K562 (cell line): ENCODE measurements around the gene CLCN2. TPM values are rescaled to one million over a fixed set of nuclear protein-coding genes. Genes with fewer than 3 reads are reported as not detected.

Source experiments
- AFF4 ChIP-seq: sonication (generic); formaldehyde crosslinking; IDR thresholded peaks from 2 replicates; pipeline ENCODE4 v1.8.0; 2023; ENCODE audit warnings: mild to moderate bottlenecking, missing genetic modification reagents
- HDAC2 ChIP-seq: fragments of 450-650 bp; IDR thresholded peaks from 2 replicates; pipeline ENCODE4 v1.6.1; 2016; ENCODE audit warnings: mild to moderate bottlenecking
- KLF16 ChIP-seq: IDR thresholded peaks from 2 replicates; pipeline ENCODE4 v1.6.1; 2016; ENCODE audit warnings: antibody characterized with exemption
- NCOA1 ChIP-seq: fragments of 450-650 bp; IDR thresholded peaks from 2 replicates; pipeline ENCODE4 v1.6.1; 2016; ENCODE audit warnings: low read depth
- NFE2 ChIP-seq: IDR thresholded peaks from 2 replicates; pipeline ENCODE4 v1.6.1; 2014; ENCODE audit warnings: antibody characterized with exemption, low read depth
- NR2F6 ChIP-seq: fragments of 450-650 bp; formaldehyde crosslinking; IDR thresholded peaks from 2 replicates; pipeline ENCODE4 v1.4.0; 2020; ENCODE audit warnings: mild to moderate bottlenecking
- PCBP2 ChIP-seq: fragments of 200-400 bp; formaldehyde crosslinking; IDR thresholded peaks from 2 replicates; pipeline ENCODE4 v1.6.1; 2018; ENCODE audit warnings: low read length, low read depth, mild to moderate bottlenecking, moderate library complexity; ENCODE audit not compliant: poor library complexity, severe bottlenecking
- TEAD2 ChIP-seq: fragments of 450-650 bp; IDR thresholded peaks from 2 replicates; pipeline ENCODE4 v1.6.1; 2016; ENCODE audit warnings: missing genetic modification characterization, control low read depth, missing compliant biosample characterization
- ZBTB8A ChIP-seq: fragments of 450-650 bp; IDR thresholded peaks from 2 replicates; pipeline ENCODE4 v1.6.1; 2018; ENCODE audit warnings: mild to moderate bottlenecking, moderate library complexity; ENCODE audit not compliant: partially characterized antibody
- ZFP30 ChIP-seq: fragments of 250-450 bp; sonication (Bioruptor Pico); IDR thresholded peaks from 2 replicates; pipeline ENCODE4 v1.8.0; 2022; ENCODE audit warnings: moderate library complexity, mild to moderate bottlenecking, inconsistent platforms, borderline replicate concordance
- ZFP36 ChIP-seq: fragments of 150-350 bp; IDR thresholded peaks from 2 replicates; pipeline ENCODE4 v1.6.1; 2018; ENCODE audit warnings: low read length, low read depth; ENCODE audit not compliant: partially characterized antibody
- ZKSCAN3 ChIP-seq: fragments of 250-450 bp; sonication (Bioruptor Pico); IDR thresholded peaks from 2 replicates; pipeline ENCODE4 v1.4.0; 2020
- ZNF165 ChIP-seq: fragments of 250-450 bp; sonication (Bioruptor Pico); IDR thresholded peaks from 2 replicates; pipeline ENCODE4 v1.4.0; 2020; ENCODE audit warnings: borderline replicate concordance
- ZNF280B ChIP-seq: fragments of 250-450 bp; sonication (Bioruptor Pico); IDR thresholded peaks from 2 replicates; pipeline ENCODE4 v1.5.1; 2021; ENCODE audit warnings: mild to moderate bottlenecking
- ZNF639 ChIP-seq, 2 experiments: fragments of 200-800 bp in 1 of 2; sonication (Bioruptor generic) in 1 of 2; sonication (generic) in 1 of 2; formaldehyde crosslinking in 1 of 2; IDR thresholded peaks in 1 of 2; conservative IDR thresholded peaks in 1 of 2; 2 replicates each; pipeline versions ENCODE4 v1.5.0 to v1.6.1; 2016 to 2020; ENCODE audit warnings: missing compliant biosample characterization in 1 of 2, missing genetic modification characterization in 1 of 2, missing genetic modification reagents in 1 of 2
- polyA plus RNA-seq, 8 experiments: library from polyadenylated mRNA; depleted of rRNA in 4 of 8; stranded (reverse) in 5 of 8; unstranded in 3 of 8; fragments of >200 nt; fragmentation: Nextera tagmentation in 2 of 8; fragmentation: Illumina TruSeq in 1 of 8; extraction: Ambion mirVana in 2 of 8; extraction: Trizol in 1 of 8; gene quantifications; 2 replicates each; pipeline versions ENCODE4 v1.2.1 to v1.2.3, GENCODE V29; 2011 to 2014; ENCODE audit warnings: inconsistent platforms in 1 of 8, missing spikeins in 1 of 8
- total RNA-seq, 7 experiments: library from RNA; depleted of rRNA in 6 of 7; stranded (reverse); fragments of >200 nt in 6 of 7; fragmentation: Illumina TruSeq in 2 of 7; extraction: Trizol in 2 of 7; gene quantifications; 2 replicates each; pipeline versions ENCODE4 v1.2.1 to v1.2.3, GENCODE V29; 2011 to 2021; ENCODE audit warnings: low replicate concordance in 1 of 7
- TF ChIP-seq, protein P1 (sequence below): fragments of 450-650 bp; formaldehyde crosslinking; IDR thresholded peaks from 2 replicates; pipeline ENCODE4 v1.4.0; 2022; ENCODE audit warnings: mild to moderate bottlenecking, moderate library complexity
- TF ChIP-seq, protein P2 (sequence below): fragments of 250-450 bp; sonication (Bioruptor Pico); IDR thresholded peaks from 2 replicates; pipeline ENCODE4 v1.8.0; 2021; ENCODE audit warnings: moderate library complexity, mild to moderate bottlenecking, inconsistent platforms
- TF ChIP-seq, protein P3 (sequence below): IDR thresholded peaks from 2 replicates; pipeline ENCODE4 v1.6.1; 2014; ENCODE audit warnings: antibody characterized with exemption

The CLCN2 gene
- total and polyA plus RNA-seq, 9 of the 15 experiments (the other 6 are each of a cell fraction or from before 2014, with no cell fraction given), result 0.10 to 14.0 (median 6.9) TPM

DNA sequence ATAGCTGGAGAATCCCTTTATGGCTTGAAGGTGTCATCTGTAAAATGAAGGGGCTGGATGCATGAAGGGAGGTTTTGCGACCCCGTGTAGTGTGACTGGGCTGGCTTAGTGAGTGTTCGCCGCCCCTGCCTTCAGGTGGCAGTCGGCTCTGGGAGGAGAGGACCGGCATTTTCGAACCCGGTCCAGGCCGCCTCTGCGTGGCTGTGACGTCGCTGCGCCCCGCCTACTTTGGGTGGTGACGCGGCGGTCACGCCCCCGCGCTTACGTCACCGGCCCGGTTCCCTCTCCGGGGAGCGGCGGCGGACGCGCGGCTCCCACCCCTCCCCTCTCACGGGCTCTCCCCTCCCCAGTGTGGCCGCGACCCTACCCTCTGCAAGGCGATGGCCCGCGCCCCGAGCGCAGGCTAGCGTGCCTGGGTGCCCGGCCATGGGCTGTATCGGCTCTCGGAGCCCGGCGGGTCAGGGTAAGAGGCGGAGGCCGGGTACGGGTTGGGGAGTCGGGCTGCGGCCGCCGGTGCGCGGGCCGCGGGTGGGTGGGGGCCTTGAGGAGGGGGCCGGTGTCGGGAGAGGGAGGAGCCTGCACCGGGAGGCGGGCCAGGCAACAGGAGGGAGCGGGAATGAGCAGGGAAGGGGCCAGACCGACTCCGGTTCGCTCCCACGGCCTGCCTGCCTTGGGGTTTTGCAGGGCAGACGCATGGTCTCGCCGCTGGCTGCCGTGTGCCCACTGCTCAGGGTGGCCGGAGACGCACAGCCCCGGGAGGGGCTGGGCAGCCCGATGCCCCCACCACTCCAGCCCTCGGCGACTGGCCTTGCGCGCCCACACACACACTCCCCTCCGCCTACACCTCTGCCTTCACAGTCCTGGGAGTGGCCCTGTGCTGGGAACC is 25.5 kb downstream of the CLCN2 start (continued):
- TF ChIP-seq ZNF639 (CRISPR knock-in tag; conservative IDR thresholded peaks at IDR 0.05 in 1 of 2, IDR thresholded peaks at IDR 0.05 in 1 of 2), result peak in 1 of 2 experiments; percentile 84; a peak in 2 of 4 replicates
- TF ChIP-seq, protein P1, sequence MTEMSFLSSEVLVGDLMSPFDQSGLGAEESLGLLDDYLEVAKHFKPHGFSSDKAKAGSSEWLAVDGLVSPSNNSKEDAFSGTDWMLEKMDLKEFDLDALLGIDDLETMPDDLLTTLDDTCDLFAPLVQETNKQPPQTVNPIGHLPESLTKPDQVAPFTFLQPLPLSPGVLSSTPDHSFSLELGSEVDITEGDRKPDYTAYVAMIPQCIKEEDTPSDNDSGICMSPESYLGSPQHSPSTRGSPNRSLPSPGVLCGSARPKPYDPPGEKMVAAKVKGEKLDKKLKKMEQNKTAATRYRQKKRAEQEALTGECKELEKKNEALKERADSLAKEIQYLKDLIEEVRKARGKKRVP, result no peak
- TF ChIP-seq NFE2, result no peak
- TF ChIP-seq ZBTB8A, result no peak
- no peak for TF ChIP-seq ZNF165 (CRISPR knock-in tag)
- TF ChIP-seq ZKSCAN3, result no peak
- TF ChIP-seq, protein P2, sequence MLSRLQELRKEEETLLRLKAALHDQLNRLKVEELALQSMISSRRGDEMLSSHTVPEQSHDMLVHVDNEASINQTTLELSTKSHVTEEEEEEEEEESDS (CRISPR knock-in tag), result no peak
- TF ChIP-seq PCBP2, result no peak
- no peak for TF ChIP-seq HDAC2
- 0 out of 2 replicates have a peak, but pooled peaks have one; percentile 42 for TF ChIP-seq NR2F6 (CRISPR knock-in tag)
- no peak for TF ChIP-seq AFF4 (CRISPR knock-in tag)
- TF ChIP-seq ZNF280B (CRISPR knock-in tag), result no peak
- TF ChIP-seq ZFP36, result no peak
- TF ChIP-seq ZFP30, result no peak
- no peak for TF ChIP-seq KLF16
- TF ChIP-seq NCOA1, result peak; percentile 84; the same call in 1 of the 2 replicates
- no peak for TF ChIP-seq TEAD2
- TF ChIP-seq, protein P3, sequence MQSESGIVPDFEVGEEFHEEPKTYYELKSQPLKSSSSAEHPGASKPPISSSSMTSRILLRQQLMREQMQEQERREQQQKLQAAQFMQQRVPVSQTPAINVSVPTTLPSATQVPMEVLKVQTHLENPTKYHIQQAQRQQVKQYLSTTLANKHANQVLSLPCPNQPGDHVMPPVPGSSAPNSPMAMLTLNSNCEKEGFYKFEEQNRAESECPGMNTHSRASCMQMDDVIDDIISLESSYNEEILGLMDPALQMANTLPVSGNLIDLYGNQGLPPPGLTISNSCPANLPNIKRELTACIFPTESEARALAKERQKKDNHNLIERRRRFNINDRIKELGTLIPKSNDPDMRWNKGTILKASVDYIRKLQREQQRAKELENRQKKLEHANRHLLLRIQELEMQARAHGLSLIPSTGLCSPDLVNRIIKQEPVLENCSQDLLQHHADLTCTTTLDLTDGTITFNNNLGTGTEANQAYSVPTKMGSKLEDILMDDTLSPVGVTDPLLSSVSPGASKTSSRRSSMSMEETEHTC, result no peak
